ENCODE data around the gene NPDC1. TPM values are rescaled to one million over a fixed set of nuclear protein-coding genes. Genes with fewer than 3 reads are reported as not detected.

The NPDC1 gene
- 54.4 and 67.6 TPM in 2 replicates for total RNA-seq

GRCh38 chr9:137046088-137046787 lies at the start of gene NPDC1:
TSS of gene NPDC1 (minus strand) at chr9:137046177. CDS start at chr9:137045989, 188 bp downstream.

DNA sequence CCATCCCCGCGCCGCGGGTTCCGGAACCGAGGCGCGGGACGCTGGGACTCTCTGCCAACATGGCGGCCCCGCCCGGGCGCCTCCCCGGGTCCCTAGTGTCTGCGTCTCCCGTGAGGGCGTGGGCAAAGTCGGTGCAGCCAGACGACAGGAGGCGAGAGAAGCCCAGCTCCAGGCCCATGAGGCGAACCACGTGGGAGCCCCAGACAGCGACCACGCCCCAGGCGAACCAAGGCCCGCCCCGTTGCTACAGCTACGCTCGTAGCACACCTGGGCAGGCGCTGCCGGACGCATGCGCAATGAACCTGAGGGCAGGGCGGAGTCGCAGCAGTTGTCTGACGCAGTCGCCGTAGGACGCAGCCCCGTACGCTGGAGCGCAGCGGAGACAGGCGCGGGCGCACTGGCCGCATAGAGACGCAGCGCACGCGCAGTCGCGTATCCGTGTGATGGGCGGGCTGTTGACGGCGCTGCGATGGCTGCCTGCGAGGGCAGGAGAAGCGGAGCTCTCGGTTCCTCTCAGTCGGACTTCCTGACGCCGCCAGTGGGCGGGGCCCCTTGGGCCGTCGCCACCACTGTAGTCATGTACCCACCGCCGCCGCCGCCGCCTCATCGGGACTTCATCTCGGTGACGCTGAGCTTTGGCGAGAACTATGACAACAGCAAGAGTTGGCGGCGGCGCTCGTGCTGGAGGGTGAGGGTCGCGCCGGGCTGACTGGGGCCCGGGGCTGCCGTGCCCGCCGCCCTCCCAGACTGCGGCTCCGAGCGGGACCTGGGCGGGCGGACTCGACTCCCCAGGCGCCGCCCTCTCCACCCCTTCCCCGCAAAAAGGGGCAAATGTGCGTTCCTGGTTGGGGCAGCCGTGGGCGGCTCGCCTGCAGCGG lies 40.8 kb upstream of the NPDC1 start, which contains the start of gene MAN1B1:
Gene MAN1B1 (plus strand): TSS at position 455 of the 878 bp plus-strand sequence. CDS start 15 bp downstream, at position 470.

GRCh38 chr9:137077010-137077747 lies 31.2 kb upstream of the NPDC1 start, which contains the start of gene UAP1L1:
TSS of gene UAP1L1 (plus strand) at chr9:137077517. CDS start at chr9:137077533, 16 bp downstream.

DNA sequence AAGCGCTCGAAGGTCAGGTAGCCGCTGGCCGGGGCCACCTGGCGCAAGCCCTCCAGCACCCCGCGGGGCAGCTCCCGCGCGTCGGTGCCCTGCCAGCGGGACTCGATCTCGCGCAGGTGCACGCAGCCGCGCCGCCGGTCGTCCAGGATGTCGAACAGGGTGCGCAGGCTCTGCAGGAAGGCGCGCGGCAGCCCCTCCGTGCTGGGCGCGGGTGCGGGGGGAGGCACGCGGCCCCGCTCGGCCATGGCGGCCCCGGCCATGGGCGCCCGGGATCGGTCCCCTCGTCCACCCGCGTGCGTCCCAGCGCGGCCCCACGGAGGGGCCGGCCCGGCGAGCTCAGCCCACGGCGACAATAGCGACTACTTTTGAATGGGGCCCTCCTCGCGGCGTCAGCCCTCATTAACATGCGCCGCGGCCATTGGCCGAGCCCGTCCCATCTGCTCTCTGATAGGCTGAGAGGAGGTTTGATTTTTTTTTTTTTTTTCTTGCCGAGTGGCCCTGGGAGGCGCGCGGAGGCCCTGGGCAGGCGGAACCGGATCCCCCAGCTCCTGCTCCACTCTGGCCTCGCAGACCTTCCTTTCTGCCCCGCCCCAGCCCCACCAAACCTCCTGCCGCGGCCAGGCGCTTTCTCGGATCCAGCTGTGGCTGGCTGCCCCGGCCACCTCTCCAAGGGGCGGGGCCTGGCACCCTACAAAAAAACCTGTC lies 24.4 kb upstream of the NPDC1 start, which contains the start of gene SAPCD2:
Gene SAPCD2 (minus strand): TSS at position 357 of the 705 bp plus-strand sequence. CDS start 97 bp downstream, at position 260.

DNA sequence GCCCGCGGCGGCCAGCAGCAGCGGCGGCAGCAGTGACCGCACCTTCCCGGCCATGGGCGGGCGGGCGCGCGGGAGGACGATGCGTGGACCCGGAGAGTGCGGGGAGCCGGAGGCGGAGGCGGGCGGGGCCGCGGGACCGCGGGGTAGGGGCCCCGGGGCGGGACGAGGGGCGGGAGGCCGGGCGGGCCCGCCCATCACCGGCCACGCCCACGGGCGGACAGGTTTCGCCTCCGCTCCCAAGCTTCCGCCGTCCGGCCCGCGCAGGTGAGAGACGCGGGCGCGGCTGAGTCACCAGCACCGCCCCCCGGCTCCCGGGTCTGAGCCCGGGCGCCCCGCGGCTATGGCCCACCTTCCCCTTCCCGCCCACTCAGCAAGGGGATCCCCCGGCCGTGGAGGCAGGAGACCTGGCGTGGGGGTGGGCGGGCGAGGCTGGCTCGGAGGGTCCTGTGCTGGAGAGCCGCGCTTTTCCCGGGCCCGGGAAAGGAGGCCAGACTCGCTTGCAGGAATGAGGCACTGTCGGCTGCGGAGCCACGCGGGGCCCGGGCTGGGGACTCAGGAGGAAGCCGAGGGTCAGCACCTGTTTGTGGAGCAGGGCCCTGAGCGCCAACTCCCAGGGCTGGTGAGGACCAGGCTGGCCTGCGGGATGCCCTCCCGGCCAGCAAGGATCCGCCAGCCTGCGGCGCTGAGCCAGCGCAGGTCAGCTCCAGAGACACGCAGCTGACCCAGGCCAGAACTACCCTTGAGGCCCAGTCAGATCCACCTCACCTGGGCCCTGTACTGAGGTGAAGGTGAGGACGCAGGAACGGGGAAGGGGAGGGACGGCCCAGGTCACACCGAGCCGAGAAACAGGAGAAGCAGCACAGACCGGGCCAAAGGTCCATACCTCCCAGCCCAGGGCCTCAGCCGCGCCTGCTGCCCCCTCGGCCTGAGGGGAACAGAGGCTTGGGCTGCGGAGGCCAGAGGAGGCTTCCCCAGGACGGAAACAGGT lies 8.3 kb upstream of the NPDC1 start, which contains the start of gene ENTPD2:
Gene ENTPD2 (minus strand): TSS at position 118 of the 988 bp plus-strand sequence. CDS start 64 bp downstream, at position 54.

GRCh38 chr9:137031904-137032640 lies 13.9 kb downstream of the NPDC1 start, which contains the start of gene FUT7:
TSS of gene FUT7 (minus strand) at chr9:137032088. CDS start at chr9:137031991, 97 bp downstream.

GRCh38 chr9:137027369-137028262 lies 18.4 kb downstream of the NPDC1 start, which contains the start of gene ABCA2:
TSS of gene ABCA2 (minus strand) at chr9:137028237. CDS start at chr9:137028140, 97 bp downstream.

DNA sequence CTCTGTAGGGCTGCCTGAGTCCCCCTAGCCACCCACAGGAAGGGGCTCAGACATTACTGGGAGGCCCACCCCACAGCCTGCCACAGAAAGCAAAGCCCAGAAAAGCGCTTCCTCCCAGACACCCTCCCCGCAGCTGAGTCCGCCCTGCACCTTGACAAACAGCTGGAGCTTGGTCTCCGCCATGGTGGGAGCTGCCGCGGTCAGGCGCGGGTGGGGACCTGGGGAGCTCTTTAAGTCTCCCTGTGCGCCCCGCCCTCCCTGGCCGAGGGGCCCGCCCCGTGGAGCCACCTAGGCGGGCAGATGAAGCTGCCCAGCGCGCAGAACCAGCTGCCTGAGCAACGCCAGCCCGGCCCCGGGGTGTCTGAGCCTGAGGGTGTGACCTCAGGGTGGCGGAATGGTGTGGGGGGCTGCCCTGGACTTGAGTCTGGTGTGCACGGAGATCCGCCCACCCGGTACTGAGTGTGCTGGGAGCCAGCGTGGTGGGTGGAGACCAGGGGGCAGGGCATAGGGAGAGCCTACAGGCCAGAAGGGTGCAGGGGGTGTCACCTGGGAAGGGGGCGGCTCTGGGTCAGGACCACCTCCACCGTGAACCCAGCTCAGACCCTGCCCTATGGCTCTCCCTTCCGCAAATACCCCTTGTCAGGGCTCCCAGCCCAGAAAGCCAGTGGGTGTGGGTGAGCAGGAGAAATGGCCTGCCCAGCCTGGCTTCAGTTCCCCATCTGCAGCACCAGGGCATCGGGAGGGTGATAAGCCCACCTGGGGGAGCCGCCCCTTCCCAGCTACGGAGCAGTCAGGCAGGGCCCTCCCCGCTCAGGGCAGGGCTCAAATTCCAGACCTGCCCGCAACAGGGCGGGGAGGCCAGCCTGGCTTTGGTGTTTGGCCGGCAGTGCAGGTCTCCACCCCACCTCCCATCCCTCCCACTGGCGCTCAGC lies 49.4 kb downstream of the NPDC1 start, which contains the start of gene CLIC3:
Gene CLIC3 (minus strand): TSS at position 208 of the 932 bp plus-strand sequence. CDS start 25 bp downstream, at position 183.

GRCh38 chr9:136991993-136992818 lies 53.8 kb downstream of the NPDC1 start, which contains the start of gene PAXX:
TSS of gene PAXX (plus strand) at chr9:136992422. CDS start at chr9:136992444, 22 bp downstream.

Other genes with a start within 250 kb of the NPDC1 start
- 0.35 TPM in 1 of 2 replicates, not detected in the other for gene CCDC183, start 249.8 kb downstream of the NPDC1 start, total RNA-seq
- 69.3 and 72.9 TPM in 2 replicates for gene RABL6, start 238.2 kb downstream of the NPDC1 start, total RNA-seq
- 2.0 TPM in 2 replicates for gene AJM1, start 203.7 kb downstream of the NPDC1 start, total RNA-seq
- 83.2 and 140 TPM in 2 replicates for gene PHPT1, start 196.8 kb downstream of the NPDC1 start, total RNA-seq
- 0.77 and 1.8 TPM in 2 replicates for gene MAMDC4, start 193.8 kb downstream of the NPDC1 start, total RNA-seq
- gene EDF1, start 179.9 kb downstream of the NPDC1 start, total RNA-seq, result 303 and 404 TPM in 2 replicates
- 3.4 and 4.9 TPM in 2 replicates for gene TRAF2, start 159.7 kb downstream of the NPDC1 start, total RNA-seq
- gene FBXW5, start 101.4 kb downstream of the NPDC1 start, total RNA-seq, result 152 and 153 TPM in 2 replicates
- gene C8G, start 100.9 kb downstream of the NPDC1 start, total RNA-seq, result not detected in 2 replicates
- not detected in 2 replicates for gene LCN12, start 93.9 kb downstream of the NPDC1 start, total RNA-seq
- gene PTGDS, start 68.7 kb downstream of the NPDC1 start, total RNA-seq, result 304 and 428 TPM in 2 replicates
- gene LCNL1, start 63.2 kb downstream of the NPDC1 start, total RNA-seq, result 1.4 and 2.2 TPM in 2 replicates
- 36.9 and 65.2 TPM in 2 replicates for gene PAXX, start 53.8 kb downstream of the NPDC1 start, total RNA-seq
- gene CLIC3, start 49.6 kb downstream of the NPDC1 start, total RNA-seq, result 11.9 and 74.5 TPM in 2 replicates
- 14.5 and 18.3 TPM in 2 replicates for gene ABCA2, start 17.9 kb downstream of the NPDC1 start, total RNA-seq
- gene FUT7, start 14.1 kb downstream of the NPDC1 start, total RNA-seq, result not detected in 2 replicates
- gene ENTPD2, start 7.9 kb upstream of the NPDC1 start, total RNA-seq, result 0.09 and 0.12 TPM in 2 replicates
- gene SAPCD2, start 24.4 kb upstream of the NPDC1 start, total RNA-seq, result 0.34 and 0.70 TPM in 2 replicates
- gene UAP1L1, start 31.3 kb upstream of the NPDC1 start, total RNA-seq, result 12.0 and 13.6 TPM in 2 replicates
- 61.3 and 66.3 TPM in 2 replicates for gene MAN1B1, start 40.8 kb upstream of the NPDC1 start, total RNA-seq
- gene DPP7, start 68.6 kb upstream of the NPDC1 start, total RNA-seq, result 106 and 123 TPM in 2 replicates
- gene GRIN1, start 93.0 kb upstream of the NPDC1 start, total RNA-seq, result not detected in 2 replicates
- not detected in 2 replicates for gene LRRC26, start 123.9 kb upstream of the NPDC1 start, total RNA-seq
- not detected in 2 replicates for gene TMEM210, start 125.9 kb upstream of the NPDC1 start, total RNA-seq
- 10.4 and 10.9 TPM in 2 replicates for gene ANAPC2, start 142.4 kb upstream of the NPDC1 start, total RNA-seq
- gene SSNA1, start 142.5 kb upstream of the NPDC1 start, total RNA-seq, result 65.7 and 87.8 TPM in 2 replicates
- gene TPRN, start 154.6 kb upstream of the NPDC1 start, total RNA-seq, result 12.4 and 16.1 TPM in 2 replicates
- 30.5 and 33.1 TPM in 2 replicates for gene TMEM203, start 159.5 kb upstream of the NPDC1 start, total RNA-seq
- 8.8 and 11.2 TPM in 2 replicates for gene NDOR1, start 159.5 kb upstream of the NPDC1 start, total RNA-seq
- not detected in 2 replicates for gene RNF208, start 176.1 kb upstream of the NPDC1 start, total RNA-seq
- gene CYSRT1, start 179.0 kb upstream of the NPDC1 start, total RNA-seq, result 0.17 TPM in 1 of 2 replicates, not detected in the other
- gene RNF224, start 181.3 kb upstream of the NPDC1 start, total RNA-seq, result not detected in 2 replicates
- gene SLC34A3, start 184.7 kb upstream of the NPDC1 start, total RNA-seq, result not detected in 2 replicates
- gene TUBB4B, start 195.1 kb upstream of the NPDC1 start, total RNA-seq, result 115 and 248 TPM in 2 replicates
- not detected in 2 replicates for gene STPG3, start 205.1 kb upstream of the NPDC1 start, total RNA-seq
- gene NELFB, start 209.2 kb upstream of the NPDC1 start, total RNA-seq, result 33.8 and 44.2 TPM in 2 replicates
- 4.6 and 15.5 TPM in 2 replicates for gene TOR4A, start 231.5 kb upstream of the NPDC1 start, total RNA-seq

All from pericardium fibroblast (primary cell).